ENCODE results near the gene SMIM24.

The SMIM24 gene

GRCh38 chr19:3465552-3465951 lies 14.8 kb downstream of the SMIM24 start:
- CTCF ChIA-PET = no interaction called here
- Mint-ChIP-seq H3K4me3 (no peak overlapping the region), H3K27me3 (no peaks in the 10 kb centered on the region)

DNA sequence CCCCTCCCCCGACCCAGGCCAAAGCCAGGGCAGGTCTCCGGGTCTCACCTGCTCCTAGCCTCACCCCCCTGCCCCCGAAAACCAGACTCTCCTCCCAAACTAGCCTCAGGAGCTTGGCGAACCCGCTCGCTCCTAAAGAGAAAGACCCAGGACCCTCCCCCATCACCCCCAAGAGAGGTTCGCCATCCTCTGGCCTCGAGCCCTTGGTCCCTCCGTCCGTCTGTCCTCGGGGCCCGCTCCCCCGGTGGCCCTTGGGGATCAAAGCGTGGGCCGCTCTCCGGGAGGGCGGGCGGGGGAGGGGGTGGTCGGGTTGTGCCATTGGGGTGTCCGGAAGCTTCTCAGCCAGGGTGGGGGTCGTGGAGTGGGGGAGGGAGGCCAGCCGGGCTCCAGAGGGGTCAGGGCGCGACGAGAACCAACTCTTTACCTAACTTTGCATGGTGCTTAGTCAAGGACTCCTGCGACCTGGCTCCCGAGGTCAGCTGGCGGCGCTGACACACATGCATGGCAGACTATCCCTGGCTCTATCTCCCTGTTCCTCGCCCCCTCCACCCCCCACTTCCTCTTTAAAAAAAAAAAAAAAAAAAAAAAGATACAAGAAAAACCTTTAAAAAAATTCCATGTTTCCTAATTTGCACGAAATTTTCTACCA lies 15.6 kb downstream of the SMIM24 start:
- H3K4me1 Mint-ChIP-seq = no peaks in the 10 kb centered on the region
- CTCF ChIA-PET = no interaction called here
- H3K27me3 Mint-ChIP-seq = no peaks in the 10 kb centered on the region

More at GRCh38 chr19:3465552-3465951, 14.8 kb downstream of the SMIM24 start:
- Mint-ChIP-seq H3K4me1 (no peaks in the 10 kb centered on the region), H3K9me3 (peaks cover 5% of the 10 kb centered on the region), H3K36me3 (peaks cover 2% of the 10 kb centered on the region), H3K27ac (no peak overlapping the region)
- DNase-seq = no peak

DNA sequence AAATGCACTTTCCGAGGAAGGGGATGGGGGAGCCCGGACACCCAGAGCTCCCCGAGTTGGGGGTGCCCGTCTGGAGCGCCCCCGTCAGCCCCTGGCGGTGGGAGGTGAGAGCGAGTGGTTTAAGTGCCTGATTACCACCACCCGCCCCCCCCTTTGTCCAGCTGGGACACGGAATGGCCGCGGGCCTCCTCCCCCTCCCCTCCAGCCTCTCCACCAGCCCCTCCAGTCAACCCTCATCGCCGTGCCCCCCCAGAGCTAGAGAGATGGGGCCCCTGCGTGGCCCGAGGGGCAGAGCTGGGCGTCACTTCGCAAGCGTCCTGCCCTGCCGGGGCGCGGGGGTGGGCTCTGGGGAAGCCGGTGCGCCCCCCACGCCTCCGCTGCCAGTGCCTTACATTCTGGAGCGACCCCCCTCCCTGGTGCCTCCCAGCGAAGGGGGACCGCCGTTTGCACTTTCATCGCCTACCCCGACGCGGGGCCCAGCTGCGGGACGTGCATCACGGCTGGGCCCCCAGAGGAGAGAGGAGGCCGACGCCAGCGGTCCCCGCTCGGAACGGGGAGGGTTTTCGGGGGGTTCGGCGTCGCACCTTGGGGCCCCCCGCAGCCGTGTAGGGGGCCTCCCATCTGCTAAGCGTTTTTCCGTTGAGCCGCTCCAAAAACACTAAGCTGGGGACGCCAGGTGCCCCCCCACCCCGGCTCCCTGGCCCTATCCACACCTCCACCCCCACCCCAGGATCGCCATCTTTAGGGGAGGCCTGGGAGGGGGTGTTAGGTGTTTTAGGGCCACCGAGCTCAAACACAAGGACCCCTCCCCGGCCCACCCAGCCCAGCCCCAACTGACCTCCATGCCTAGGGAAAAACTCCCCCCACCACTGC lies 16.4 kb downstream of the SMIM24 start:
- CTCF ChIA-PET = interaction anchor here (0.8 kb wide), 1 partner anchor 9 kb away, joined by 3 read pairs; no protein-coding TSS in a partner anchor
- Mint-ChIP-seq H3K9me3 (peaks cover 5% of the 10 kb centered on the region), H3K27ac (no peak overlapping the region), H3K4me1 (peaks cover 4% of the 10 kb centered on the region), H3K4me3 (no peak overlapping the region), H3K36me3 (peaks cover 2% of the 10 kb centered on the region), H3K27me3 (no peaks in the 10 kb centered on the region)
- DNase-seq = no peak

More for the DNA sequence above, 15.6 kb downstream of the SMIM24 start:
- no peak for DNase-seq
- H3K36me3 Mint-ChIP-seq = peaks cover 2% of the 10 kb centered on the region
- no peak overlapping the region for H3K4me3 Mint-ChIP-seq
- peaks cover 5% of the 10 kb centered on the region for H3K9me3 Mint-ChIP-seq
- H3K27ac Mint-ChIP-seq = no peak overlapping the region

GRCh38 chr19:3462991-3463713 lies 17.2 kb downstream of the SMIM24 start:
- no peak for DNase-seq
- Mint-ChIP-seq H3K36me3 (no peaks in the 10 kb centered on the region), H3K27me3 (no peaks in the 10 kb centered on the region), H3K9me3 (peaks cover 3% of the 10 kb centered on the region), H3K27ac (no peak overlapping the region), H3K4me3 (no peak overlapping the region), H3K4me1 (peaks cover 7% of the 10 kb centered on the region)
- CTCF ChIA-PET = interaction anchor here (0.8 kb wide), 1 partner anchor 10 kb away, joined by 3 read pairs; no protein-coding TSS in a partner anchor

DNA sequence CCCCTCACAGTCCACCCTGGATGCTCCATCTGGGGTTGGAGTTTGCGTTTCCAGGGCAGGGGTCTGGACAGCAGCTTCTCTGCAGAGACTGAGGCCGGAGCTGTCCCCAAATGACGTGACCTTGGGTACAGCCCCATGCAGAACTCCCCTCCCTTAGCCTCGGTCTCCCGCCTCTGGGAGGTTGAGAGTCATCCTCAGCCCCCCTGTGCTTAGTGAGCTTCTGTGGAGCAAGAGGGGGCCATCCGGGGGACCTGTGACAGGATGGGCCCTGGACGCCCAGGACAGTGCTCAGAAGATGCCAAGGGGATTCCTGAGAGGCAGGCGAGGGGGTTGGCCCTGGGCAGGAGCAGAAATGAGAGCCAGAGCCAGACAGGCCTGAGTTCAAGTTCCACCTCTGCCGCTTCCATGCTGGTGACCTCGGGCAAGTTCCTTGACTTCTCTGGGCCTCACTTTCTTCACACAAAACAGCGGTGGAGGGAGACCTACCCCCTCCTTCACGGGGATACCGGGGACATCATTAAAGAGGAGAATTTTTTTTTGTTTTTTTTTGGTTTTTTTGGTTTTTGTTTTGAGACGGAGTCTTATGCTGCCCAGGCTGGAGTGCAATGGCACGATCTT lies 20.3 kb downstream of the SMIM24 start:
- H3K27ac Mint-ChIP-seq = no peak overlapping the region
- no peak for DNase-seq
- no peaks in the 10 kb centered on the region for H3K36me3 Mint-ChIP-seq
- H3K27me3 Mint-ChIP-seq = no peaks in the 10 kb centered on the region
- CTCF ChIA-PET = interaction anchor here (1.2 to 1.3 kb wide), 2 partner anchors 25 to 31 kb away, joined by 5 to 7 read pairs; no protein-coding TSS in a partner anchor
- H3K9me3 Mint-ChIP-seq = no peaks in the 10 kb centered on the region
- no peak overlapping the region for H3K4me3 Mint-ChIP-seq
- H3K4me1 Mint-ChIP-seq = peaks cover 7% of the 10 kb centered on the region

GRCh38 chr19:3459089-3459881 lies 21.0 kb downstream of the SMIM24 start:
- no peaks in the 10 kb centered on the region for H3K9me3 Mint-ChIP-seq
- H3K4me1 Mint-ChIP-seq = peaks cover 7% of the 10 kb centered on the region
- H3K27ac Mint-ChIP-seq = no peak overlapping the region
- DNase-seq = peak; percentile 32
- H3K27me3 Mint-ChIP-seq = no peaks in the 10 kb centered on the region
- H3K36me3 Mint-ChIP-seq = no peaks in the 10 kb centered on the region
- H3K4me3 Mint-ChIP-seq = no peak overlapping the region
- CTCF ChIA-PET = interaction anchor here (1.3 kb wide), 1 partner anchor 26 kb away, joined by 5 read pairs; no protein-coding TSS in a partner anchor

- H3K36me3 Mint-ChIP-seq = no peaks in the 10 kb centered on the region
- CTCF ChIA-PET = no interaction called here
- H3K27ac Mint-ChIP-seq = no peak overlapping the region
- no peaks in the 10 kb centered on the region for H3K27me3 Mint-ChIP-seq
- H3K4me1 Mint-ChIP-seq = peaks cover 7% of the 10 kb centered on the region
- no peaks in the 10 kb centered on the region for H3K9me3 Mint-ChIP-seq
- no peak for DNase-seq
- no peak overlapping the region for H3K4me3 Mint-ChIP-seq
These were observed 21.9 kb downstream of the SMIM24 start for GRCh38 chr19:3458229-3459088.

GRCh38 chr19:3457528-3458228 lies 22.6 kb downstream of the SMIM24 start:
- no peak overlapping the region for H3K27ac Mint-ChIP-seq
- no peak for DNase-seq
- H3K4me1 Mint-ChIP-seq = peaks cover 7% of the 10 kb centered on the region

GRCh38 chr19:3456925-3457527 lies 23.3 kb downstream of the SMIM24 start:
- CTCF ChIA-PET = no interaction called here
- H3K27me3 Mint-ChIP-seq = no peaks in the 10 kb centered on the region
- H3K4me3 Mint-ChIP-seq = no peak overlapping the region
- no peak for DNase-seq
- H3K9me3 Mint-ChIP-seq = no peaks in the 10 kb centered on the region
- no peaks in the 10 kb centered on the region for H3K36me3 Mint-ChIP-seq
- peaks cover 7% of the 10 kb centered on the region for H3K4me1 Mint-ChIP-seq
- H3K27ac Mint-ChIP-seq = no peak overlapping the region

More at GRCh38 chr19:3457528-3458228, 22.6 kb downstream of the SMIM24 start:
- H3K9me3 Mint-ChIP-seq = no peaks in the 10 kb centered on the region
- no peaks in the 10 kb centered on the region for H3K27me3 Mint-ChIP-seq
- H3K4me3 Mint-ChIP-seq = no peak overlapping the region
- H3K36me3 Mint-ChIP-seq = no peaks in the 10 kb centered on the region
- CTCF ChIA-PET = no interaction called here

DNA sequence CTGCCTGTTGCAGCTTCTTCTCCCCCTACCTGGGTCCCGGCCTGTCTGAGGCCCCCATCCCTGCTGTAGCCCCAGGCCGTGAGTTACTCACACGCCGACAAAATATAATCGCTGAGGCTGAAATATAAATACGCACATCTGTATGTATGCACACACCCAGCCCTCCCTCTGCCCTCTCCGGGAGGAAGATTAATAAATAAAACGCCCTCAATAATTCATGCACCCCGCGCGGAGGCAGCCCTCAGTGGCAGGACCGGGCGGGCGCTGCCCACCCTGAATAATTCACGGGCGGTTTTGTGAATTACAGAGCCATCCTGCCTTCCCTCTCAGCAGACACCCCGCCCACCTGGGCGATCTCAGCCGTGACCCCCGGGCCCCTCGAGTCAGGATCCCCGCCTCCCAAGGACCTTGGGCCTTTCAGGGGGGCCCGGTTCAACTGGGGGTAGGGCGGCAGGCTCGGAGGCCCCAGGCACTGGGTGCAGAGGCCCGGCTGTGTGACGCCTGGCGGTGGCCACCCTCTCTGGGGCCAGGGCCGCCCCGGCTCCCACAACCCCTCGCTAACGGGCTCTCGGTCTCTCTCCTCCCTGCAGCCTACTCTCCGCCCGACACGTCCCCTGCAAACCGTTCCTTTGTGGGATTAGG lies 24.2 kb downstream of the SMIM24 start:
- no peaks in the 10 kb centered on the region for H3K27me3 Mint-ChIP-seq
- no peak overlapping the region for H3K4me3 Mint-ChIP-seq
- H3K27ac Mint-ChIP-seq = no peak overlapping the region
- H3K9me3 Mint-ChIP-seq = no peaks in the 10 kb centered on the region
- CTCF ChIA-PET = no interaction called here
- peaks cover 7% of the 10 kb centered on the region for H3K4me1 Mint-ChIP-seq
- H3K36me3 Mint-ChIP-seq = no peaks in the 10 kb centered on the region
- DNase-seq = no peak

GRCh38 chr19:3455393-3455955 lies 24.9 kb downstream of the SMIM24 start:
- no peak for DNase-seq
- Mint-ChIP-seq H3K27me3 (no peaks in the 10 kb centered on the region), H3K4me1 (peaks cover 7% of the 10 kb centered on the region), H3K9me3 (no peaks in the 10 kb centered on the region), H3K27ac (no peak overlapping the region), H3K4me3 (no peak overlapping the region), H3K36me3 (no peaks in the 10 kb centered on the region)
- CTCF ChIA-PET = no interaction called here
